Liver (tissue), 9 donors: ENCODE measurements around the gene EGFR. TPM values are rescaled to one million over a fixed set of nuclear protein-coding genes. Genes with fewer than 3 reads are reported as not detected.

Experiments used
- DNase-seq: peaks from one replicate; pipeline ENCODE4 v3.0.0-alpha.2; 2017; ENCODE audit warnings: low spot score
- H3K27ac ChIP-seq, 2 donors: one replicate each; pipeline ENCODE4 v1.7.0; 2013; ENCODE audit warnings: inconsistent platforms in 2 of 2, low read length in 2 of 2, control low read depth in 1 of 2, low read depth in 1 of 2, mild to moderate bottlenecking in 1 of 2
- H3K27me3 ChIP-seq, 4 donors: one replicate each; pipeline versions ENCODE4 v1.6.1 to v1.7.0; 2013; ENCODE audit warnings: low read length in 3 of 4, inconsistent platforms in 1 of 4, mild to moderate bottlenecking in 1 of 4, moderate library complexity in 1 of 4; ENCODE audit not compliant: control insufficient read depth in 4 of 4, insufficient read depth in 4 of 4
- H3K36me3 ChIP-seq, 4 donors: one replicate each; pipeline versions ENCODE4 v1.6.1 to v1.7.0; 2013; ENCODE audit warnings: low read length in 3 of 4, mild to moderate bottlenecking in 3 of 4, low read depth in 1 of 4, moderate library complexity in 1 of 4; ENCODE audit not compliant: control insufficient read depth in 4 of 4, insufficient read depth in 3 of 4
- H3K4me1 ChIP-seq, 4 donors: one replicate each; pipeline versions ENCODE4 v1.6.1 to v1.7.0; 2013; ENCODE audit warnings: low read length in 3 of 4, mild to moderate bottlenecking in 3 of 4, moderate library complexity in 1 of 4; ENCODE audit not compliant: control insufficient read depth in 4 of 4, insufficient read depth in 4 of 4
- H3K4me3 ChIP-seq, 3 donors: one replicate each; pipeline versions ENCODE4 v1.6.1 to v1.7.0; 2013; ENCODE audit warnings: low read length in 3 of 3, control low read depth in 1 of 3, low read depth in 1 of 3, mild to moderate bottlenecking in 1 of 3
- H3K9ac ChIP-seq, 2 donors: one replicate each; pipeline ENCODE4 v1.7.0; 2013; ENCODE audit warnings: low read length in 2 of 2, mild to moderate bottlenecking in 2 of 2, moderate library complexity in 2 of 2, control low read depth in 1 of 2, low read depth in 1 of 2
- H3K9me3 ChIP-seq, 4 donors: one replicate each; pipeline versions ENCODE4 v1.6.1 to v1.7.0; 2013; ENCODE audit warnings: low read length in 3 of 4; ENCODE audit not compliant: control insufficient read depth in 4 of 4
- ATF3 ChIP-seq: IDR thresholded peaks from 2 replicates; pipeline ENCODE4 v1.6.1; 2016; ENCODE audit warnings: antibody characterized with exemption
- CTCF ChIP-seq: fragments of 150-350 bp; IDR thresholded peaks from 2 replicates; pipeline ENCODE4 v1.5.1; 2017; ENCODE audit warnings: improper control_type of control experiment, low read depth, low read length; ENCODE audit not compliant: missing input control
- EGR1 ChIP-seq, 2 donors: IDR thresholded peaks; 2 replicates each; pipeline ENCODE4 v1.6.1; 2016 to 2018; ENCODE audit warnings: antibody characterized with exemption in 2 of 2, low read depth in 2 of 2
- FOXA1 ChIP-seq: IDR thresholded peaks from 2 replicates; pipeline ENCODE4 v1.6.1; 2016; ENCODE audit warnings: antibody characterized with exemption
- FOXA2 ChIP-seq: IDR thresholded peaks from 2 replicates; pipeline ENCODE4 v1.6.1; 2016; ENCODE audit warnings: antibody characterized with exemption
- GABPA ChIP-seq, 2 donors: IDR thresholded peaks in 1 of 2; conservative IDR thresholded peaks in 1 of 2; 2 replicates each; pipeline ENCODE4 v1.6.1; 2016; ENCODE audit warnings: antibody characterized with exemption in 2 of 2, mild to moderate bottlenecking in 1 of 2, moderate library complexity in 1 of 2
- HNF4A ChIP-seq, 2 donors: conservative IDR thresholded peaks; 2 replicates each; pipeline ENCODE4 v1.6.1; 2016; ENCODE audit warnings: antibody characterized with exemption in 2 of 2, mild to moderate bottlenecking in 2 of 2
- HNF4G ChIP-seq: IDR thresholded peaks from 2 replicates; pipeline ENCODE4 v1.6.1; 2016; ENCODE audit warnings: antibody characterized with exemption
- JUND ChIP-seq, 2 donors: IDR thresholded peaks; 2 replicates each; pipeline ENCODE4 v1.6.1; 2016; ENCODE audit warnings: antibody characterized with exemption in 2 of 2
- MAX ChIP-seq: IDR thresholded peaks from 2 replicates; pipeline ENCODE4 v1.6.1; 2016; ENCODE audit warnings: antibody characterized with exemption
- NR2F2 ChIP-seq: IDR thresholded peaks from 2 replicates; pipeline ENCODE4 v1.6.1; 2016; ENCODE audit warnings: antibody characterized with exemption
- RAD21 ChIP-seq, 2 donors: IDR thresholded peaks; 2 replicates each; pipeline ENCODE4 v1.6.1; 2016; ENCODE audit warnings: antibody characterized with exemption in 2 of 2, mild to moderate bottlenecking in 2 of 2
- REST ChIP-seq: IDR thresholded peaks from 2 replicates; pipeline ENCODE4 v1.6.1; 2016; ENCODE audit warnings: antibody characterized with exemption, mild to moderate bottlenecking
- RXRA ChIP-seq, 2 donors: IDR thresholded peaks; 2 replicates each; pipeline ENCODE4 v1.6.1; 2017 to 2018; ENCODE audit warnings: antibody characterized with exemption in 2 of 2, mild to moderate bottlenecking in 1 of 2
- SP1 ChIP-seq: IDR thresholded peaks from 2 replicates; pipeline ENCODE4 v1.6.1; 2018; ENCODE audit warnings: antibody characterized with exemption, mild to moderate bottlenecking
- TAF1 ChIP-seq: conservative IDR thresholded peaks from 2 replicates; pipeline ENCODE4 v1.6.1; 2016; ENCODE audit warnings: antibody characterized with exemption, mild to moderate bottlenecking
- YY1 ChIP-seq: IDR thresholded peaks from 2 replicates; pipeline ENCODE4 v1.6.1; 2016; ENCODE audit warnings: antibody characterized with exemption, mild to moderate bottlenecking
- ZBTB33 ChIP-seq: IDR thresholded peaks from 2 replicates; pipeline ENCODE4 v1.6.1; 2016; ENCODE audit warnings: antibody characterized with exemption
- WGBS: extraction: QIAGEN DNeasy Blood & Tissue Kit; methylation state at CpG from one replicate; pipeline ENCODE4 v1.1.7; 2013; 5-methylcytosine and 5-hydroxymethylcytosine counted together
- polyA plus RNA-seq, 2 donors: library from polyadenylated mRNA; stranded (reverse) in 1 of 2; unstranded in 1 of 2; fragments of 200-250 nt in 1 of 2; fragments of >200 nt in 1 of 2; fragmentation: Nextera tagmentation in 1 of 2; extraction: Ambion mirVana in 1 of 2; gene quantifications; one replicate each; pipeline versions ENCODE4 v1.2.1 to v1.2.3, GENCODE V29; 2013 to 2015
- total RNA-seq, 2 donors: library from RNA; depleted of rRNA; stranded (reverse); fragments of >200 nt; gene quantifications; one replicate each; pipeline ENCODE4 v1.2.3, GENCODE V29; 2014
- donor health status: healthy.
- donor health status: healthy.
- donor health status: healthy.
- donor health status: healthy.
- donor health status: healthy.

EGFR gene
- total and polyA plus RNA-seq, 4 donors: 22.6 to 37.0 (median 27.7) TPM

- no peaks in the 10 kb centered on the region for H3K27me3 ChIP-seq
- H3K27ac ChIP-seq: no peak overlapping the region
- H3K9ac ChIP-seq: no peak overlapping the region
- H3K36me3 ChIP-seq: peaks cover 13 to 62% (median 49%) of the 10 kb centered on the region in 4 donors
- no peak overlapping the region for H3K4me3 ChIP-seq
- no peak for DNase-seq
- 98% methylated on average over 7 of the region's 7 CpGs for WGBS
- no peaks in the 10 kb centered on the region for H3K9me3 ChIP-seq
- peaks cover 6 to 19% (median 17%) of the 10 kb centered on the region in 4 donors for H3K4me1 ChIP-seq
- no peak for TF ChIP-seq RAD21 (IDR thresholded peaks at IDR 0.05)
- no peak for TF ChIP-seq GABPA (IDR thresholded peaks at IDR 0.05 in 1 of 2, conservative IDR thresholded peaks at IDR 0.05 in 1 of 2)
- TF ChIP-seq HNF4G: no peak
- TF ChIP-seq JUND (IDR thresholded peaks at IDR 0.05): no peak
- TF ChIP-seq NR2F2: no peak
- no peak for TF ChIP-seq SP1
- no peak for TF ChIP-seq EGR1 (IDR thresholded peaks at IDR 0.05; ENCODE audit: low read depth in 2 of 2)
Observed at GRCh38 chr7:55173671-55174070, 154.9 kb downstream of the EGFR start.

- Histone ChIP-seq H3K4me3 (no peak overlapping the region), H3K9ac (no peak overlapping the region), H3K27ac (no peak overlapping the region), H3K9me3 (no peaks in the 10 kb centered on the region), H3K4me1 (peaks cover 6 to 27% (median 21%) of the 10 kb centered on the region in 4 donors), H3K36me3 (peaks cover 13 to 62% (median 48%) of the 10 kb centered on the region in 4 donors), H3K27me3 (no peaks in the 10 kb centered on the region)
- DNase-seq: no peak
- TF ChIP-seq JUND (IDR thresholded peaks at IDR 0.05): no peak
- no peak for TF ChIP-seq FOXA1
- TF ChIP-seq HNF4A (conservative IDR thresholded peaks at IDR 0.05): no peak
- no peak for TF ChIP-seq MAX
- TF ChIP-seq EGR1 (IDR thresholded peaks at IDR 0.05; ENCODE audit: low read depth in 2 of 2): no peak
- no peak for TF ChIP-seq GABPA (IDR thresholded peaks at IDR 0.05 in 1 of 2, conservative IDR thresholded peaks at IDR 0.05 in 1 of 2)
- no peak for TF ChIP-seq TAF1
- no peak for TF ChIP-seq SP1
- TF ChIP-seq RAD21 (IDR thresholded peaks at IDR 0.05): no peak
- no peak for TF ChIP-seq ATF3
- TF ChIP-seq HNF4G: no peak
- TF ChIP-seq ZBTB33: no peak
- TF ChIP-seq FOXA2: no peak
- no peak for TF ChIP-seq NR2F2
- TF ChIP-seq CTCF: no peak
- TF ChIP-seq YY1: no peak
- TF ChIP-seq REST: no peak
- no peak for TF ChIP-seq RXRA (IDR thresholded peaks at IDR 0.05)
- WGBS: 95% methylated on average over 12 of the region's 12 CpGs
Observed at GRCh38 chr7:55174456-55174855, 155.6 kb downstream of the EGFR start.
